GM12873 (cell line): ENCODE measurements around the gene MAFG.

ENCODE experiments used
- TF ChIP-seq, protein P1 (sequence below): IDR thresholded peaks from 2 replicates; pipeline ENCODE4 v1.5.1; 2012; ENCODE audit warnings: low read depth, mild to moderate bottlenecking, moderate library complexity, low read length, control low read depth; ENCODE audit not compliant: insufficient read depth; ENCODE audit errors: missing control alignments

MAFG gene

DNA sequence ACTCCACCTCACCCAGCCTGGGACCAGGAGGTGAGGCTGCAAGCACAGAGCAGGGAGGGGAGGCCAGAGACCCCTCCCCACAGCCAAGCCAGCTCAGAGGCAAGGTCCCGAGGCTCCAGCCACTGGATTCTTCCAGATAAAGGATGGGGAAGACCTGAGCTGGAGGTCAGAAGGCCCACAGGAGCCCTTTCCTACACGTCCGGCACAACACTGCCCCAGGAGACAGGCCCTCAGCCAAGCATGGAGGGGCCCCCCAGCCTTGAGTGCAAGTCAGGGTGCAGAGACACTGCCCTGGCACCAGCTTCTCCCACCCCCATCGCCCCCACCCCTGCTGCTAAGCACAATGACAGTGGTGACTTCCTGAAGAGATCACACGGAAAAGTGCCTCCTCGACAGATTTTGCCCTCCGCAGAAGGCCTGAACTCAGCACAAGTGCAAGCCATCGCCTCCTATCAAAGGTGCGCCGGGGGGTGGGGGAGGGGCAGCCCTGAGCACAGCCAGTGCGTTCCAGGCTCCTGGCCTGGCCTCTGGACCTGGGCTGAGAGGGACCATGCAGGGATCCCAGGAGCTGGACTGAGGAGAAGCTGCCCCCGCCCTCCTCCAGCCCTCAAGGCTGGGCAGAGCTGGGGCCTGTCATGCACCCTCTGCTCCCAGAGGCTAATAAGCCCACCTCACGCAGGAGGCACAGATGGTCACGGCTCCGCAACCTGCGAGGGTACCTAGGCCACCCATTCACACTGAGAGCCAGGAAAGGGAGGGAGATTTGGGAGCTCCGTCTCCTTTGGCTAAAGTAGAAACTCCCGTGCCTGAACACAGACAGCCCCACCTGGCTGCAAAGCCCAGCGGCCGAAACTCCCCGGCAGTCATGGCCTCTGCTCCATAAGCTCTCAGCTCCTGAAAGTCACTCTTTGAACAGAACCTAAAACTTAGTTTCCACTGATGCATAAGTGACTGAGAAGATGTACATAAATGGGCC, 2.7 kb downstream of the MAFG start:
- TF ChIP-seq, protein P1, sequence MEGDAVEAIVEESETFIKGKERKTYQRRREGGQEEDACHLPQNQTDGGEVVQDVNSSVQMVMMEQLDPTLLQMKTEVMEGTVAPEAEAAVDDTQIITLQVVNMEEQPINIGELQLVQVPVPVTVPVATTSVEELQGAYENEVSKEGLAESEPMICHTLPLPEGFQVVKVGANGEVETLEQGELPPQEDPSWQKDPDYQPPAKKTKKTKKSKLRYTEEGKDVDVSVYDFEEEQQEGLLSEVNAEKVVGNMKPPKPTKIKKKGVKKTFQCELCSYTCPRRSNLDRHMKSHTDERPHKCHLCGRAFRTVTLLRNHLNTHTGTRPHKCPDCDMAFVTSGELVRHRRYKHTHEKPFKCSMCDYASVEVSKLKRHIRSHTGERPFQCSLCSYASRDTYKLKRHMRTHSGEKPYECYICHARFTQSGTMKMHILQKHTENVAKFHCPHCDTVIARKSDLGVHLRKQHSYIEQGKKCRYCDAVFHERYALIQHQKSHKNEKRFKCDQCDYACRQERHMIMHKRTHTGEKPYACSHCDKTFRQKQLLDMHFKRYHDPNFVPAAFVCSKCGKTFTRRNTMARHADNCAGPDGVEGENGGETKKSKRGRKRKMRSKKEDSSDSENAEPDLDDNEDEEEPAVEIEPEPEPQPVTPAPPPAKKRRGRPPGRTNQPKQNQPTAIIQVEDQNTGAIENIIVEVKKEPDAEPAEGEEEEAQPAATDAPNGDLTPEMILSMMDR: no peak

GRCh38 chr17:81923302-81924260, 4.0 kb downstream of the MAFG start:
- TF ChIP-seq, protein P1: no peak

GRCh38 chr17:81922566-81923301, 4.8 kb downstream of the MAFG start:
- TF ChIP-seq, protein P1: no peak

DNA sequence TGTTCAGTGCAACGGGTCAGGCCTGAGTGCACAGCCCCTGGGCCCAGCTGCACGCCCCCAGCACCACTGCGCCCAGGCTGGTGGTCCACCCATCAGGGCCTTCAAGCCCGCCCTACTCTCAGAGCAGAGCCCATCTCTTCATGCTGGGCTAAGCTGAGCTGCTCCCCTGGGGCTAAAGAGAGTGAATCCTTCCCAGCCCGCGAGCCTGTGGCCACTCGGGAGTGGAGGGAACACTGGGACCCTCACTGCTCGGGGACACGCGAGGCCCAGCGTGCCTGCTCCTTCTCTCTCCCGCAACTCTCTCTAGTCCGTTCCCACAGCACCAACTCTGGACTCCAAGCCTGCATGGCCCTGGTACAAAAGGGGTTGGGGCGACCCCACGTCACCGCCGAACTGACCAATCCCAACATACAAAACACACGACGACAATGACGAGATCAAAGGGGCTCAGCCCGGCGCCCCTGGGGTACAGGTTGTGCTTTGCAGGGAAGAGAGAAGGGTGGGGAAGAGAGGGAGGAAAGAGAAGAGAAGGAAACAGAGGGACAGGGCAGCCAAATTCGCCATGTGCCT, 5.5 kb downstream of the MAFG start:
- TF ChIP-seq, protein P1: no peak

DNA sequence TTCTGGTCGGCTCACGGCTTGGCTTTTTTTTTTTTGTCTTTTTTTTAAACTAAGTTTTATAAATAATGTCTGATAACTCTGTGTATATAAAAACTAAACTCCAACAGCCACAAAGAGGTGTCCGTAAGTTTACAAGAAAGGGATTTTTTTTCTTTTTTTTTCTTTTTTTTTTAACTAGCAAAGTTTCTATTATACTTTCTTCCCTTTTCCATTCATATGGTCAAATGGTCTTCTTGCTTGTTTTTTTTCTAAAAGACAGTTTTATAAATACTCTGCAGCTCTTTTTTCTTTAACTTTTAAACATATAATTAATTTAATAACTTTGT, 6.0 kb downstream of the MAFG start:
- TF ChIP-seq, protein P1: no peak

- TF ChIP-seq, protein P1: no peak
Measured at GRCh38 chr17:81920612-81921536, 6.7 kb downstream of the MAFG start.
